Heart right ventricle (tissue), 16 donors: ENCODE measurements around the gene THSD7B. TPM values are rescaled to one million over a fixed set of nuclear protein-coding genes. Genes with fewer than 3 reads are reported as not detected.
A peak's percentile ranks its signal among the peaks of the same experiment; 100 is the strongest.

Source experiments
- ATAC-seq, 8 donors: fragments of 200-7000 bp; cut with Tn5 transposase; one replicate each; pipeline ENCODE4 v1.9.1; 2020; ENCODE audit warnings: mild to moderate bottlenecking in 8 of 8, moderate library complexity in 8 of 8, moderate number of reproducible peaks in 1 of 8
- DNase-seq, 2 donors: peaks; one replicate each; pipeline ENCODE4 v3.0.0-alpha.2; 2020
- H3K27ac ChIP-seq, 10 donors: fragments of 200-600 bp; sonication (generic) in 2 of 10; one replicate each; pipeline versions ENCODE4 v1.5.0 to v1.8.0; 2020 to 2022; ENCODE audit warnings: mild to moderate bottlenecking in 3 of 10
- H3K27me3 ChIP-seq, 7 donors: fragments of 200-600 bp; one replicate each; pipeline ENCODE4 v1.8.0; 2021 to 2022; ENCODE audit warnings: mild to moderate bottlenecking in 2 of 7
- H3K36me3 ChIP-seq, 9 donors: fragments of 200-600 bp; sonication (generic) in 1 of 9; one replicate each; pipeline versions ENCODE4 v1.5.0 to v1.8.0; 2020 to 2022; ENCODE audit warnings: mild to moderate bottlenecking in 2 of 9
- H3K4me1 ChIP-seq, 9 donors: fragments of 200-600 bp; sonication (generic) in 1 of 9; one replicate each; pipeline versions ENCODE4 v1.5.0 to v1.8.0; 2020 to 2022; ENCODE audit warnings: mild to moderate bottlenecking in 4 of 9
- H3K4me3 ChIP-seq, 10 donors: fragments of 200-600 bp; sonication (generic) in 2 of 10; one replicate each; pipeline versions ENCODE4 v1.5.0 to v1.8.0; 2020 to 2022; ENCODE audit warnings: mild to moderate bottlenecking in 7 of 10, moderate library complexity in 2 of 10
- H3K9me3 ChIP-seq, 11 donors: fragments of 200-600 bp in 10 of 11; sonication (generic) in 2 of 11; one replicate each; pipeline versions ENCODE4 v1.5.0 to v1.8.0; 2013 to 2022; ENCODE audit warnings: mild to moderate bottlenecking in 2 of 11, control low read depth in 1 of 11, moderate library complexity in 1 of 11
- WGBS, 2 donors: extraction: QIAGEN DNeasy Blood & Tissue Kit; methylation state at CpG; one replicate each; pipeline ENCODE4 v1.1.7; 2013; ENCODE audit warnings: inconsistent platforms in 1 of 2; 5-methylcytosine and 5-hydroxymethylcytosine counted together
- intact Hi-C, 10 donors: fragments of 100-400 bp; cut with DNase I; formaldehyde crosslinking; loops; one replicate each; pipeline versions ENCODE4 v1.11.1 to v1.14.2; 2022
- polyA plus RNA-seq, 2 donors: library from polyadenylated mRNA; stranded (reverse); fragments of 200-250 nt; gene quantifications; one replicate each; pipeline ENCODE4 v1.2.3, GENCODE V29; 2013
- total RNA-seq, 10 donors: library from RNA; stranded (reverse); fragmentation: NEBNext Ultra II Directional in 3 of 10; extraction: Animal tissue kit (Norgen Biotek cat#: 25700) in 3 of 10; gene quantifications; one replicate each; pipeline versions ENCODE4 v1.2.1 to v1.2.4, GENCODE V29; 2021 to 2023
- TF ChIP-seq, protein P1 (sequence below), 9 donors: fragments of 200-600 bp; sonication (generic) in 2 of 9; IDR thresholded peaks; one replicate each; pipeline versions ENCODE4 v1.5.0 to v1.8.0; 2021 to 2022; ENCODE audit warnings: antibody characterized with exemption in 9 of 9, mild to moderate bottlenecking in 5 of 9, moderate library complexity in 1 of 9
- donor health status: Arrhythmogenic right ventricular cardiomyopathy.
- donor health status: ischemic (EF 13 %, LVEDD 7.1; RV severe dilation, severe dysfunction).
- donor health status: healthy with polysubstance abuse.
- donor health status: DM: no; HTN: yes; CAD: no.
- donor health status: DM: no; HTN: no; CAD: no.
- donor health status: ischemic (EF 25% LVEDD 6.9; RV normal size, moderate dysfunction).
- donor health status: ischemic (EF 25% LVEDD 5.7; RV mildly dilated, moderate dysfunction).
- donor health status: healthy.
- donor health status: DM: yes; HTN: yes; CAD: no.
- donor health status: Ischemic cardiomyopathy.
- donor health status: ischemic (EF 35%, LVEDD 5.7; RV mildly dilated, moderate dysfunction).
- donor health status: nonischemic (EF 11% LVEDD 7.7; RV severe dilation, severe dysfunction).
- donor health status: DM: yes; HTN: yes; CAD: no.
- donor health status: PGD.
- donor health status: ischemic (EF 29% LVEDD 5.4; RV normal size, mild dysfunction).
- donor health status: nonischemic (EF 23%, LVEDD 6.1; RV moderate dilation, normal function).

THSD7B gene
- total and polyA plus RNA-seq, 12 donors, result 0.01 to 0.39 (median 0.18) TPM

GRCh38 chr2:137167651-137168050 lies 402.3 kb downstream of the THSD7B start:
- Histone ChIP-seq H3K9me3 (no peaks in the 10 kb centered on the region), H3K4me1 (no peaks in the 10 kb centered on the region), H3K27ac (no peak overlapping the region), H3K36me3 (no peaks in the 10 kb centered on the region), H3K27me3 (no peaks in the 10 kb centered on the region), H3K4me3 (no peak overlapping the region)
- ATAC-seq, result no peak
- intact Hi-C loops, result no loop called here
- no peak for DNase-seq
- WGBS, 2 donors, result 74 to 88% methylated on average over 3 of the region's 3 CpGs
- TF ChIP-seq, protein P1, sequence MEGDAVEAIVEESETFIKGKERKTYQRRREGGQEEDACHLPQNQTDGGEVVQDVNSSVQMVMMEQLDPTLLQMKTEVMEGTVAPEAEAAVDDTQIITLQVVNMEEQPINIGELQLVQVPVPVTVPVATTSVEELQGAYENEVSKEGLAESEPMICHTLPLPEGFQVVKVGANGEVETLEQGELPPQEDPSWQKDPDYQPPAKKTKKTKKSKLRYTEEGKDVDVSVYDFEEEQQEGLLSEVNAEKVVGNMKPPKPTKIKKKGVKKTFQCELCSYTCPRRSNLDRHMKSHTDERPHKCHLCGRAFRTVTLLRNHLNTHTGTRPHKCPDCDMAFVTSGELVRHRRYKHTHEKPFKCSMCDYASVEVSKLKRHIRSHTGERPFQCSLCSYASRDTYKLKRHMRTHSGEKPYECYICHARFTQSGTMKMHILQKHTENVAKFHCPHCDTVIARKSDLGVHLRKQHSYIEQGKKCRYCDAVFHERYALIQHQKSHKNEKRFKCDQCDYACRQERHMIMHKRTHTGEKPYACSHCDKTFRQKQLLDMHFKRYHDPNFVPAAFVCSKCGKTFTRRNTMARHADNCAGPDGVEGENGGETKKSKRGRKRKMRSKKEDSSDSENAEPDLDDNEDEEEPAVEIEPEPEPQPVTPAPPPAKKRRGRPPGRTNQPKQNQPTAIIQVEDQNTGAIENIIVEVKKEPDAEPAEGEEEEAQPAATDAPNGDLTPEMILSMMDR (IDR thresholded peaks at IDR 0.05), result no peak

GRCh38 chr2:137168552-137168951 lies 403.2 kb downstream of the THSD7B start:
- ATAC-seq (no peak), DNase-seq (no peak)
- Histone ChIP-seq H3K27me3 (no peaks in the 10 kb centered on the region), H3K9me3 (no peaks in the 10 kb centered on the region), H3K27ac (no peak overlapping the region), H3K36me3 (no peaks in the 10 kb centered on the region), H3K4me1 (no peaks in the 10 kb centered on the region), H3K4me3 (no peak overlapping the region)
- intact Hi-C loops, result no loop called here
- WGBS, 2 donors, result 81% methylated on average over 4 of the region's 4 CpGs
- TF ChIP-seq, protein P1 (IDR thresholded peaks at IDR 0.05), result no peak

- H3K4me1 ChIP-seq, result no peaks in the 10 kb centered on the region
- ATAC-seq (no peak), DNase-seq (no peak)
- no peaks in the 10 kb centered on the region for H3K9me3 ChIP-seq
- H3K4me3 ChIP-seq, result no peak overlapping the region
- H3K27ac ChIP-seq, result no peak overlapping the region
- H3K36me3 ChIP-seq, result no peaks in the 10 kb centered on the region
- WGBS, 2 donors, result 48 to 52% methylated on average over 1 of the region's 1 CpG
- H3K27me3 ChIP-seq, result no peaks in the 10 kb centered on the region
- intact Hi-C loops, result no loop called here
- TF ChIP-seq, protein P1 (IDR thresholded peaks at IDR 0.05), result no peak
Observed at GRCh38 chr2:137172162-137172561, 406.8 kb downstream of the THSD7B start.

- Histone ChIP-seq H3K36me3 (no peaks in the 10 kb centered on the region), H3K9me3 (no peaks in the 10 kb centered on the region), H3K4me3 (no peak overlapping the region), H3K27ac (no peak overlapping the region), H3K4me1 (peaks cover 0 to 4% (median 0%) of the 10 kb centered on the region in 9 donors), H3K27me3 (no peaks in the 10 kb centered on the region)
- TF ChIP-seq, protein P1 (IDR thresholded peaks at IDR 0.05), result peak in 4 of 9 donors; percentile 15 to 27 (median 20)
- intact Hi-C loops, result no loop called here
- WGBS, 2 donors, result 28% methylated on average over 3 of the region's 3 CpGs
- no peak for ATAC-seq
- DNase-seq, result no peak
Observed at GRCh38 chr2:137173463-137173862, 408.1 kb downstream of the THSD7B start.
